Kidney capillary endothelial cell (primary cell): Measurements from ENCODE around the gene MOAP1.
"Not testable (repeated sequence)": the region's sequence is repeated elsewhere in the genome, so short reads cannot be mapped to it uniquely, and the experiment has no call there.

Experiments
- DNase-seq: peaks from one replicate; pipeline ENCODE4 v3.0.0-alpha.2; 2018; ENCODE audit warnings: low spot score

MOAP1 gene

GRCh38 chr14:93183596-93184317 lies 940 bp downstream of the MOAP1 start:
- DNase-seq = no peak

DNA sequence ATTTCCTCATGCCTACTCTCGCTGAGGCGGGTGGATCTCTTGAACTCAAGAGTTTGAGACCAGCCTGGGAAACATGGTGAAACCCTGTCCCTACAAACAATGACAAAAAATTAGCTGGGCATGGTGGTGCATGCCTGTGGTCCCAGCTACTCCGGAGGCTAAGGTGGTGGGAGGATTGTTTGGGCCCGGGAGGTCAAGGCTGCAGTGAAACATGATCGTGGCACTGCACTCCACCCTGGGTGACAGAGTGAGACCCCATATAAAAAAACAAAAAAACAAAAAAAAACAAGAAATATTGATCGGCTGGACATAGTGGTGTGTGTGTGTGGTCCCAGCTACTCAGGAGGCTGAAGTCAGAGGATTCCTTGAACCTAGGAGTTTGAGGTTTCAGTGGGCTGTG lies 9.2 kb downstream of the MOAP1 start:
- no peak for DNase-seq

GRCh38 chr14:93174731-93175130 lies 10.0 kb downstream of the MOAP1 start:
- not testable (repeated sequence) for DNase-seq

- DNase-seq = no peak
Observed at GRCh38 chr14:93173943-93174395, 10.7 kb downstream of the MOAP1 start.

GRCh38 chr14:93171376-93171775 lies 13.3 kb downstream of the MOAP1 start:
- no peak for DNase-seq

DNA sequence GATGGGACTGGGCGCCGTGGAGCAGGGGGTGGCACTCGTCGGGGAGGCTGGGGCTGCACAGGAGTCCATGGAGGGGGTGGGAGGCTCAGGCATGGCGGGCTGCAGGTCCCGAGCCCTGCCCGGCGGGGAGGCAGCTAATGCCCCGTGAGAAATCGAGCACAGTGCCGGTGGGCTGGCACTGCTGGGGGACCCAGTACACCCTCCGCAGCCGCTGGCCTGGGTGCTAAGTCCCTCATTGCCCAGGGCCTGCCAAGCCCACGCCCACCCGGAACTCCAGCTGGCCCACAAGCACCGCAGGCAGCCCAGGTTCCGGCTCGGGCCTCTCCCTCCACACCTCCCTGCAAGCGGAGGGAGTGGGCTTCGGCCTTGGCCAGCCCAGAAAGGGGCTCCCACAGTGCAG lies 14.6 kb downstream of the MOAP1 start:
- not testable (repeated sequence) for DNase-seq

DNA sequence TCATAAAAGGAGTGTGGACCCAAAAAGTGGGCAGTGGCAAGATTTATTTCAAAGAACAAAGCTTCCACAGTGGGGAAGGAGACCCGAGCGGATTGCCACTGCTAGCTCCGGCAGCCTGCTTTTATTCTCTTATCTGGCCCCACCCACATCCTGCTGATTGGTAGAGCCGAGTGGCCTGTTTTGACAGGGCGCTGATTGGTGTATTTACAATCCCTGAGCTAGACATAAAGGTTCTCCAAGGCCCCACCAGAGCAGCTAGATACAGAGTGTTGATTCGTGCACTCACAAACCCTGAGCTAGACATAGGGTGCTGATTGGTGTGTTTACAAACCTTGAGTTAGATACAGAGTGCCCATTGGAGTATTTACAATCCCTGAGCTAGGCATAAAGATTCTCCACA lies 15.1 kb downstream of the MOAP1 start:
- not testable (repeated sequence) for DNase-seq

DNA sequence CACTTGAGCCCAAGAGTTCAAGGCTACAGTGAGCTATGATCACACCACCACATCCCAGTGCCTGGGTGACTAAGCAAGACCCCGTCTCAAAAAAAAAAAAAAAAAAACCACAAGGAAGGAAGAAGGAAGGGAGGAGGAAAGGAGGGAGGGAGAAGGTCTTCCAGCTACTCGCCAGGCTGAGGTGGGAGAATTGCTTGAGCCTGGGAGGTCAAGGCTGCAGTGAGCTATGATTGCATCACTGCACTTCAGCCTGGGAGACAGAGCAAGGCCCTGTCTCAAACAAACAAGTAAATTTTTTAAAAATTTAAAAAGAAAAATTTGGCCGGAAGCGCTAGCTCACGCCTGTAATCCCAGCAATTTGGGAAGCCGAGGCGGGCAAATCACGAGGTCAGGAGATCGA lies 16.1 kb downstream of the MOAP1 start:
- DNase-seq = not testable (repeated sequence)

- not testable (repeated sequence) for DNase-seq
Observed at GRCh38 chr14:93165271-93166265, 19.1 kb downstream of the MOAP1 start.

GRCh38 chr14:93163564-93163963 lies 21.1 kb downstream of the MOAP1 start:
- no peak for DNase-seq

GRCh38 chr14:93161411-93161940 lies 23.2 kb downstream of the MOAP1 start:
- no peak for DNase-seq

- no peak for DNase-seq
Observed at GRCh38 chr14:93160353-93160801, 24.3 kb downstream of the MOAP1 start.

GRCh38 chr14:93159625-93160352 lies 24.9 kb downstream of the MOAP1 start:
- not testable (repeated sequence) for DNase-seq

DNA sequence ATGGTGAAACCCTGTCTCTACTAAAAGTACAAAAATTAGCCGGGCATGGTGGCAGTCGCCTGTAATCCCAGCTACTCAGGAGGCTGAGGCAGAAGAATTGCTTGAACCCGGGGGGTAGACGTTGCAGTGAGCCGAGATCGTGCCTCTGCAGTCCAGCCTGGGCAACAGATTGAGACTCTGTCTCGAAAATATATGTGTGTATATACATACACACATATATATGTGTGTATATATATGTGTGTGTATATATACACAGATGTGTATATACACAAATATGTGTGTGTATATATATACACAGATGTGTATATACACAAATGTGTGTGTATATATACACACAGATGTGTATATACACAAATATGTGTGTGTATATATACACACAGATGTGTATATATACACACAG lies 26.3 kb downstream of the MOAP1 start:
- not testable (repeated sequence) for DNase-seq

- DNase-seq = no peak
Observed at GRCh38 chr14:93156693-93157369, 27.9 kb downstream of the MOAP1 start.

GRCh38 chr14:93155667-93156066 lies 29.0 kb downstream of the MOAP1 start:
- no peak for DNase-seq

- no peak for DNase-seq
Observed at GRCh38 chr14:93153121-93153520, 31.6 kb downstream of the MOAP1 start.

DNA sequence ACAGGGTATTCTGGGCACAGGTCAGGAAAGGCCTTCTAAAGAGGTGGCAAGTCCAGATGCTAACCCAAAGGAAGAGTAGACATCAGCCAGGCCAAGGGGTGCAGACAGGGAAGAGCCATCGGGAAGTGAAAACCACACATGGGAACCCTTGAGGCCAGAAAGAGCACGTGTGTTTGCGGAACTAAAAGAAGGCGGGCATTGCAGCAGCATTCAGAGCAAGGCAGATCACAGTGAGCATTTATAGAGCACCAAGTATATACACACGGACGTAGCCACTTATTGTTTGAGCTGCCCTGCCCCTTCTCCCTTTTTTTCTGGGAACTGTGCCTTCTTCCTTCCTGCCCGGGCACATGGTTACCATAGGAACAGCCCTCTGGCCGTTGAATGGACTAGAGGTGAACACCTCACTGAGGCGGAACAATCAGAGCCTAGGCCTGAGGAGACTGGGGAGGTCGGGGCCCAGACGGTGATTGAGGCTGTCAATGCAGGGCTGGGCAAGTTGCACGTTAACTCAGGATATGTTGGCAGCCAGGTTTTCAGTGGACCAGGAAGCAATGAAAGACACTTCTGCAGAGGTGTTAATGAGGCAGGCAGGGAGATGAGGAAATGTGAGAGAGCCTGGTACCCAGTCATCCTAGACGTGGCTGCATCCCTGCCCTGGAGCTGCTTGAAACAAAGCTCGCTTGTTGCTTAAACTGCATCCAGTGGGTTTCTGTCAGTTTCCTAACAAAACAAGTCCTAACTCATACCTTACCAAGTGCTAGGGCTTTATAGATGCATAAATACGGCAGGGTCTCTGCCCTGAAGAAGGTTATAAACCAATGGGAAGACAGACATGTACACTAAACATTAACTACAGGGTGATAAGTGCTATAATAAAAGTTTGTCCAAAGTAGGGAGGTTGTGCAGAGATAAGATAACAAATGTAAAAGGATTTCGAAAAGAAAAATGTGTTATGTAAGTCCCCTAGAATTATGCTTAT lies 34.2 kb downstream of the MOAP1 start:
- DNase-seq = no peak

DNA sequence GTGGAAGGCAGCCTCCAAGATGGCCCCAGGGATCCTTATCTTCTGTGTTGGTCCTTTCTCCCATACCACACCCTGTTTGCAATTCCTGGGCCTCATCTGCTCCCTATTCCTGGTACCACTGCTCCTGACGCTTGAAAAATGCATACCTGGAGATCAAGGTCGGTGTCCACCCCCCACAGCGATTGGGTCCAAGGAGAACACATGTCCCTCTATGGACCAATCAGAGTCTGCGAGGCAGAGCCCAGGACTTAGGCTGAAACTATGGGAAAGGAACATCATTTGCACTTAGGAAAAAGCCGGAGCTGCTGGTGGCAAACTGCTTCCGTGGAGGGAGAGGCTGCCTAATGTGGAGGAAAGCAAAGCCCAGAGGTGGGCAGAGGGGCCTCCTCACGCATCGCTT lies 35.7 kb downstream of the MOAP1 start:
- no peak for DNase-seq

- no peak for DNase-seq
Observed at GRCh38 chr14:93146119-93146518, 38.6 kb downstream of the MOAP1 start.
